NCI-H128 (cell line): Measurements from ENCODE around the gene NRIP2.
"Not testable (repeated sequence)": the region's sequence is repeated elsewhere in the genome, so short reads cannot be mapped to it uniquely, and the experiment has no call there.

ENCODE experiments used
- DNase-seq: peaks from one replicate; lab custom pipeline; 2025; ENCODE audit not compliant: unreplicated experiment; lab: John Stamatoyannopoulos, UW

The NRIP2 gene, protein sequence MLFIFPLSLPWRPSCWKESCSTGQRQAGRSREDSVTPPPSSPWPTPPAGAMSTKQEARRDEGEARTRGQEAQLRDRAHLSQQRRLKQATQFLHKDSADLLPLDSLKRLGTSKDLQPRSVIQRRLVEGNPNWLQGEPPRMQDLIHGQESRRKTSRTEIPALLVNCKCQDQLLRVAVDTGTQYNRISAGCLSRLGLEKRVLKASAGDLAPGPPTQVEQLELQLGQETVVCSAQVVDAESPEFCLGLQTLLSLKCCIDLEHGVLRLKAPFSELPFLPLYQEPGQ

DNA sequence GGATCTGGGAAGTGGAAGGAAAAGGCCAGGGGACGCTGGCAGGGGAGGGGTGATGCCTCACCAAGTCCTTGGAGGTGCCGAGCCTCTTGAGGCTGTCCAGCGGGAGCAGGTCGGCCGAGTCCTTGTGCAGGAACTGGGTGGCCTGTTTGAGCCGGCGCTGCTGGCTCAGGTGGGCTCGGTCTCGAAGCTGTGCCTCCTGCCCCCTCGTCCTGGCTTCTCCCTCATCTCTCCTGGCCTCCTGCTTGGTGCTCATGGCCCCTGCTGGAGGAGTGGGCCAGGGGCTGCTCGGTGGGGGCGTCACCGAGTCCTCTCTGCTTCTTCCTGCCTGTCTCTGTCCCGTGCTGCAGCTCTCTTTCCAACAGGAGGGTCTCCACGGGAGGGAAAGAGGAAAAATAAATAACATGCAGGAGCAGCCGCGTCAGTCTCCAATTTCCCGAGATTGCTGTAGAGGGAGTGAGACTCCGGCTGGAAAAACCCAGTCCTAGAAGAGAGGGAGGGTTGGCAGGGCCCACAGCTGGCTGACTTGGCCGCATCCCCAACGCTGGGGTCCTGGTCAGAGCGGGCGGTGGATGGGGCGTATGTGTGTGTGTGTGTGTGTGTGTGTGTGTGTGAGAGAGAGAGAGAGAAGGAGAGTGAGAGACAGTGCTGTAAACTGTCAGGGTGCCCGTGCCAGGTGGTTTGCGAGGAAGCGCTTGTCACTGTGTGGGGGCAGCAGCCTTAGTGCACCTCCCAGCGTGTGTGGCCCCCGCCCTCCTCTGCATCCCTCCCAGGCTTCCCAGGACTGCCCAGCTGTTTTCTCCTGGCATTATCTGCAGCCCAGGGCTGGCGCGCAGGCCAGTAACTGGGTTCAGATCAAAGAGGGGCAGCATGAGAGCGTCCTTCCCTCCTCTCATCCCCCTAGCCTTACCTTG lies at the start of gene NRIP2:
Gene NRIP2, minus strand, starts transcription at position 455 of the 911 bp plus-strand sequence. Its CDS starts 52 bp downstream, at position 403.
- no peak for DNase-seq

DNA sequence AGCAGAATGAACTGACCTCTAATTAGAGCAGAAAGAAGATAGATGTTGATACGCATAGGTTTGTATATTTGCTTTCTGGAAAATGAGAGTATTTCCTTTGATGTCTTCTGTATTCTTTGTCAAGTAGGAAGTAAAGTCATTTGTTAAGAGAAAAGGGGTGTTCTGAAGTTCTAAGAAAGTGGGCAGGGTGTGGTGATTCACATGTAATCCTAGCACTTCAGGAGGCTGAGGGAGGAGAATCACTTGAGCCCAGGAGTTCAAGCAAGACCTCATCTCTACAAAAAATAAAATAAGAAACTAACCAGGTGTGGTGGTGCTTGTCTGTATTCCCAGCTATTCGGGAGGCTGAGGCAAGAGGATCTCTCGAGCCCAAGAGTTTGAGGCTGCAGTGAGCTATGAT lies 45.0 kb upstream of the NRIP2 start:
- DNase-seq, result no peak

GRCh38 chr12:2877953-2878732 lies 43.3 kb upstream of the NRIP2 start:
- peak; percentile 57 for DNase-seq

GRCh38 chr12:2877047-2877952 lies 42.5 kb upstream of the NRIP2 start, which contains the start of the genes FOXM1 and RHNO1:
Gene FOXM1, minus strand, starts transcription at chr12:2877174. Its CDS starts 2,696 bp downstream, at chr12:2874478.
Gene RHNO1, plus strand, starts transcription at chr12:2877223. Its CDS starts 8,144 bp downstream, at chr12:2885367.
- peak; percentile 70 for DNase-seq

DNA sequence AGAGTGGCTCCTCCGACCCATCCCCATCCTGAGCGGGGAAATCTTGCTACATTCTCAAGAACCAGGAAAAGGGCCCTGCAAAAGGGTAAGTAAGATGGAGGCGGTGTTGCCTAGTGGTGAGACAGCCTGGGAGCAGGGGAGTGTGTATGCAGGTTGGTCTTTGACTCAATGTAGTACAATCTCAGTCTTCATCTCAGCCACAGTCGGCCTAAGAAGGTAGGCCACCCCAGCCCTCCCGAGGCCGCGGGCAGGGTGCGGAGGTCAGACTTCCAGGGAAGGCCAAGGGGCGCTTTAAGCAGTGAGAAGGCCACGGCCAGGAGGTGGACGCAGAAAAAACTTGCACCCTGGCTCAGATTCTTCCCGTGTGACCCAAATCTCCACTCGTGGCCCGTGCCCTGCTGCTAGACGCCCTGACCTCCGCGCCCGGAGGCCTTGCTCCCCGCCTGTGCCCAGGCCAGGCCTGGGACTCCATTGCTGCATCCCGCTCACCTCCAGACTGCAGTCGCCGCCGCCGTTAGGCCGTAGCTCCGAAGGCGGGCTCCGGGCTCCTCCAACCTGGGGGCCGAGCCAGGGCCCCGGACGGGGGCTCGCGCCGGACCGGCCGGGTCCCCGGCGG lies 41.7 kb upstream of the NRIP2 start:
- DNase-seq, result no peak

- not testable (repeated sequence) for DNase-seq
Measured at GRCh38 chr12:2868986-2869632, 34.3 kb upstream of the NRIP2 start.

GRCh38 chr12:2864198-2864597 lies 29.4 kb upstream of the NRIP2 start:
- no peak for DNase-seq

DNA sequence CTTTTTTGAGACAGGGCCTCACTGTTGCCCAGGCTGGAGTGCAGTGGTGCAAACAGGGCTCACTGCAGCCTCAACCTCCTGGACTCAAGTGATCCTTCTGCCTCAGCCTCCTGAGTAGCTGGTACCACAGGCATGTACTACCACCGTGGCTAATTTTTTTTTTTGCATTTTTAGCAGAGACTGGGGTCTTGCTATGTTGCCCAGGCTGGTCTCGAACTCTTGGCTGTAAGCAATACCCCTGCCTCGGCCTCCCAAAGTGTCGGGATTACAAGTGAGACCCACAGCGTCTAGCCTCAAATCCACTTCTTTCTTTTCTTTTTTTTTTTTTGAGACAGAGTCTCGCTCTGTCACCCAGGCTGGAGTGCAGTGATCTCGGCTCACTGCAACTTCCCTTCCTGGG lies 28.6 kb upstream of the NRIP2 start:
- not testable (repeated sequence) for DNase-seq

GRCh38 chr12:2862876-2863275 lies 28.0 kb upstream of the NRIP2 start:
- DNase-seq, result no peak

DNA sequence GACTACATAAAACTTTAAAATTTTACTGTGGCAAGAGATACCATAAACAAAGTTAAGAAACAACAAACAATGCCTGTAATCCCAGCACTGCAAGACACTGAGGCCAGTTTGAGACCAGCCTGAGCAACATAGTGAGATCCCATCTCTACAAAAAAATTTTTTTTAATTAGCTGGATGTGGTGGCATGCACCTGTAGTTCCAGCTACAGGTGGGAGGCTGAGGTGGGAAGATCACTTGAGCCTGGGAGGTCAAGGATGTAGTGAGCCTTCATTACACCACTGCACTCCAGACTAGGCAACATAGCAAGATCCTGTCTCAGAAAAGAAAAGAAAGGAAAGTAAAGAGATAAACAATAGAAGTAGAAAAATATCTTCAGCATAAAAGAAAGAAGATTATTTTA lies 25.3 kb upstream of the NRIP2 start:
- DNase-seq, result no peak

DNA sequence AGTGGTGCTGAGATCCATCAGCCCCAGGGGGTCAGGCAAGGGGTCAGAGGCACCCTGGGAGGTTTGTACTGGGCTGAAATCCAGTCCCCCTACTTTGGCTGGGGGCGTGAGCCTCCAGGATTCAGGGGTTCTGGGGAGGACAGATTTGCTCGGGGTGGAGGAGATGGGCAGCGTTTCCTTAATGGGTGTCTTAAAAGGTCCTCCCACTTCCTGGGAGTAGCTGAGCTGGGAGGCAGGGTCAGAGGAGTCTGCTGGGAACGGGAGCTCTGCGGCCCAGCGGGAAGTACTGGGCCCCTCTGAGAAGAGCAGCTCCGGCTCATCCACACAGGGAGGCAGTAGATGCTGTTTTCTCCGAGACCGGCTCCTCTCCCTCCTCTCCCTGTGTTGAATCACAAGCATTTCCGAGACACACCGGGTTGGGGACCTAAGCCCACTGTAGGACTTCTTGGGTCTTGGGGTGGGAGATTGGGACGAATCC lies 24.1 kb upstream of the NRIP2 start:
- no peak for DNase-seq

DNA sequence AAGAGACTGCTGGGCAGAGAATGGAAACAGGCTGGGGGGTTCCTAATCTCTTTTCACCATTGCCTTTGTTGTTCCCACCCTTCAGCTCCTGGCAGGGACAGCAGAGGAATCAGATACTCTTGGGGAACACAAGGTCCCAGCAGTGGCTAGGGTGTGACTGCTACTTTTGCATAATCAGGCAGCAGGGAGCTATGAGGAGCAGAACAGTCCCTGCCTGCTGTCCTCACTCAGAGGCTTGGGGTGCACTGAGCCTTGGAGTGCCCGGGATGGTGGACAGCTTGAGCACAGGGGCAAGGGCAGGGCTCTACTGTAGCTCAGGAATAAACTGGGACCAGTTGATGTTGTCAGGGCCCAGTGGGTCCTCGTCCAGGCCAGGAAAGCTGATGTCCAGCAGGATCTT lies 23.5 kb upstream of the NRIP2 start:
- no peak for DNase-seq

DNA sequence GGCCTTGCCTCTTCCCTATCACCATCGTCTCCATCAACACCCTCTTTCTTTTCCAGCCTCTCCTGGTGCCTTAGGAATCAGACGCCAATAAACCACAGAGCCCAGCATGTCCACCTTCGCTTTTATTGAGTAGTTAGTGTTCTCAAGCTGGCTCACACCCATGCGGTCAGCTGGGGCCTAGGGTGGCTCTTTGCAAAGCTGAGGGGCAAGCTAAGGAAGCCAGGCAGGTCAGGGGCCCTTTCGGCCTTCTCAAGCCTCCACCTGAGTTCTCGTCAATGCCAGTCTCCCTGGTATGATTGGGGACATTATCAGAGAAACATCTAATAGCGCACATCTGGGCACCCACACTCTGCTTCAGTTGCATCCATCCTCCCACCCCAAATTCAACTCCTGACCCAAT lies 22.7 kb upstream of the NRIP2 start:
- no peak for DNase-seq

GRCh38 chr12:2857021-2857431 lies 22.2 kb upstream of the NRIP2 start, which contains the start of gene TEX52:
Gene TEX52, minus strand, starts transcription at chr12:2857039. Its CDS starts 13 bp downstream, at chr12:2857026.
- no peak for DNase-seq

DNA sequence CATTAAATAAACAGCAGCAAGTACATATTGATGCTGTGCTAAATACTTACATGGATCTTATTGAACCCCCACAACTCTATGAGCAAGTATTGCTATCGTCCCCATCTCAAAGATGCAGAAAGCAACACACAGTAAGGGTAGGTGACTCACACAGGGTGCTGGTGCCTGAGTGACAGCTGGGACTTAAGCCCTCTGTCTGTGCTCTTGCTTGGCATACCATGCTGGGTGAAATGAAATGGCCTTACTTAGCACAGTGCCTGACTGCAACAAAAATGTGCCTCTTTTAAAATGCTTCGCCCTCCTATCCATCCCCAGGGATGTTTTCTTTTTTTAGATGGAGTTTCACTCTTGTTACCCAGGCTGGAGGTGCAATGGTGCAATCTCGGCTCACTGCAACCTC lies 21.2 kb upstream of the NRIP2 start:
- DNase-seq, result no peak

- DNase-seq, result no peak
Measured at GRCh38 chr12:2855546-2855945, 20.7 kb upstream of the NRIP2 start.

GRCh38 chr12:2854669-2855453 lies 20.0 kb upstream of the NRIP2 start:
- DNase-seq, result no peak

GRCh38 chr12:2853626-2854025 lies 18.8 kb upstream of the NRIP2 start:
- peak; percentile 35 for DNase-seq
